Gastroesophageal sphincter (tissue), 3 donors: Measurements from ENCODE around the gene EFNB3.

Experiments
- POLR2AphosphoS5 ChIP-seq: sonication (generic); formaldehyde crosslinking; IDR thresholded peaks from one replicate; pipeline ENCODE4 v1.6.1; 2017; ENCODE audit warnings: antibody characterized with exemption
- TF ChIP-seq, protein P1 (sequence below), 4 experiments: fragments of 200-600 bp in 2 of 4; fragments of 450-650 bp in 2 of 4; sonication (generic) in 1 of 4; IDR thresholded peaks; one replicate each; pipeline ENCODE4 v1.5.1; 2017 to 2019; ENCODE audit warnings: antibody characterized with exemption in 4 of 4, mild to moderate bottlenecking in 2 of 4, moderate library complexity in 2 of 4

- TF ChIP-seq, protein P1, sequence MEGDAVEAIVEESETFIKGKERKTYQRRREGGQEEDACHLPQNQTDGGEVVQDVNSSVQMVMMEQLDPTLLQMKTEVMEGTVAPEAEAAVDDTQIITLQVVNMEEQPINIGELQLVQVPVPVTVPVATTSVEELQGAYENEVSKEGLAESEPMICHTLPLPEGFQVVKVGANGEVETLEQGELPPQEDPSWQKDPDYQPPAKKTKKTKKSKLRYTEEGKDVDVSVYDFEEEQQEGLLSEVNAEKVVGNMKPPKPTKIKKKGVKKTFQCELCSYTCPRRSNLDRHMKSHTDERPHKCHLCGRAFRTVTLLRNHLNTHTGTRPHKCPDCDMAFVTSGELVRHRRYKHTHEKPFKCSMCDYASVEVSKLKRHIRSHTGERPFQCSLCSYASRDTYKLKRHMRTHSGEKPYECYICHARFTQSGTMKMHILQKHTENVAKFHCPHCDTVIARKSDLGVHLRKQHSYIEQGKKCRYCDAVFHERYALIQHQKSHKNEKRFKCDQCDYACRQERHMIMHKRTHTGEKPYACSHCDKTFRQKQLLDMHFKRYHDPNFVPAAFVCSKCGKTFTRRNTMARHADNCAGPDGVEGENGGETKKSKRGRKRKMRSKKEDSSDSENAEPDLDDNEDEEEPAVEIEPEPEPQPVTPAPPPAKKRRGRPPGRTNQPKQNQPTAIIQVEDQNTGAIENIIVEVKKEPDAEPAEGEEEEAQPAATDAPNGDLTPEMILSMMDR (IDR thresholded peaks at IDR 0.05), result no peak
- no peak for TF ChIP-seq POLR2AphosphoS5
These were observed 8.8 kb downstream of the EFNB3 start for GRCh38 chr17:7713782-7714181.
